BE2C (cell line): ENCODE data around the gene SLC43A3.

ENCODE experiments used
- DNase-seq: peaks from one replicate; pipeline ENCODE4 v3.0.0-alpha.2; 2020
- H3K27me3 ChIP-seq: fragments of 250-450 bp; sonication (Bioruptor Pico); 2 replicates; pipeline ENCODE4 v1.5.1; 2020; ENCODE audit warnings: mild to moderate bottlenecking
- H3K36me3 ChIP-seq: fragments of 250-450 bp; sonication (Bioruptor Pico); 2 replicates; pipeline ENCODE4 v1.5.1; 2020; ENCODE audit warnings: mild to moderate bottlenecking
- H3K4me1 ChIP-seq: fragments of 250-450 bp; sonication (Bioruptor Pico); 2 replicates; pipeline ENCODE4 v1.5.1; 2020
- H3K4me3 ChIP-seq: 2 replicates; pipeline ENCODE4 v1.5.1; 2011; ENCODE audit warnings: low read depth, low read length
- H3K9me3 ChIP-seq: fragments of 250-450 bp; sonication (Bioruptor Pico); 2 replicates; pipeline ENCODE4 v1.5.1; 2020
- CTCF ChIP-seq: IDR thresholded peaks from 2 replicates; pipeline ENCODE4 v1.5.1; 2012; ENCODE audit warnings: mild to moderate bottlenecking, low read depth, low read length

The SLC43A3 gene

GRCh38 chr11:57357310-57357709 lies 69.6 kb downstream of the SLC43A3 start:
- no peak for TF ChIP-seq CTCF
- H3K4me1 ChIP-seq = no peaks in the 10 kb centered on the region
- H3K9me3 ChIP-seq = no peaks in the 10 kb centered on the region
- H3K27me3 ChIP-seq = no peaks in the 10 kb centered on the region
- no peak for DNase-seq
- no peak overlapping the region for H3K4me3 ChIP-seq
- no peaks in the 10 kb centered on the region for H3K36me3 ChIP-seq
